Endometrial microvascular endothelial cells (primary cell): Measurements from ENCODE around the gene SERF2. TPM values are rescaled to one million over a fixed set of nuclear protein-coding genes. Genes with fewer than 3 reads are reported as not detected.
"Not testable (repeated sequence)": the region's sequence is repeated elsewhere in the genome, so short reads cannot be mapped to it uniquely, and the experiment has no call there.

Experiments
- in situ Hi-C: cut with HindIII; loops from 2 replicates; pipeline ENCODE4 v1.10.0; 2017; ENCODE audit warnings: low sequenced_read_pairs, low pct_unique_long_range_greater_than_20kb; ENCODE audit errors: inconsistent ontology term
- total RNA-seq: library from RNA; depleted of rRNA; stranded (reverse); fragments of >200 nt; gene quantifications from one replicate; pipeline ENCODE4 v1.2.3, GENCODE V29; 2015; ENCODE audit errors: inconsistent ontology term

Gene SERF2
- total RNA-seq = 424 TPM

DNA sequence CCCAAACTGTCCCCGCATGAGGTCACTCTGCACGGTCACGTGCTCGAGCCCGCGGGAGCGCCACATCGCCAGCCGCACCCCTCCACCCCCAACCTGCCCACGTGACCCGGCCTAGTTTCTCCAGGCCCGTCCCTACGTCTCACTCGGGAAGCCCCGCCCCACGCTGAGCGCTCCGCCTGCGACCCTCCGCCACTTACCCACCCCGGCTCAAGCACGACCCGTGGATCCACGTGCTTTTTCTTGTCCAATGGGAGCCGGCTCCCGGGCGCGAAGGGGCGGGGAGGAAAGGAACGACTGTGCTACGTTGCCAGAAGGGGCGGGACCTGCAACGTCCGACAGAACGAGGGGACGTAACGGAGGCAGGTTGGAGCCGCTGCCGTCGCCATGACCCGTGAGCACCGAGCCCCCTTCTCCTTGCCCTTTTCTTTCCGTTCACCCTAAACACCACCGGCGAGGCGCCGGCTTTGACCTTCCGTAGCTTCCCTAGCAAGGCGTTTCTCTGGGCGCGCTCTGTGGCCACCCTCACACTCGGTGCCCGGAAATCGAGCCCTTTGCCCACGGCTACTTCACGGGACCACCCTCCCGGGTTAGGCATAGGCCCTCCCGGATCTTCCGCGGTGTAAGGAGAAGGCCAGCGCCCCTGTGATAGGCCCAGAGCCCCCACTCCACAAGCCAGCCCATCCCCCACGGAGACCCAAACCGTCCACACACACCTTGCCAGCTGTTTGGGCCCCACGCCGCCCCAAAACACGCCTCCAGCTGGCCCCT is at the start of gene SERF2:
Gene SERF2 (plus strand): TSS at position 328 of the 768 bp plus-strand sequence. CDS start 57 bp downstream, at position 385.
- in situ Hi-C loops = no loop called here

DNA sequence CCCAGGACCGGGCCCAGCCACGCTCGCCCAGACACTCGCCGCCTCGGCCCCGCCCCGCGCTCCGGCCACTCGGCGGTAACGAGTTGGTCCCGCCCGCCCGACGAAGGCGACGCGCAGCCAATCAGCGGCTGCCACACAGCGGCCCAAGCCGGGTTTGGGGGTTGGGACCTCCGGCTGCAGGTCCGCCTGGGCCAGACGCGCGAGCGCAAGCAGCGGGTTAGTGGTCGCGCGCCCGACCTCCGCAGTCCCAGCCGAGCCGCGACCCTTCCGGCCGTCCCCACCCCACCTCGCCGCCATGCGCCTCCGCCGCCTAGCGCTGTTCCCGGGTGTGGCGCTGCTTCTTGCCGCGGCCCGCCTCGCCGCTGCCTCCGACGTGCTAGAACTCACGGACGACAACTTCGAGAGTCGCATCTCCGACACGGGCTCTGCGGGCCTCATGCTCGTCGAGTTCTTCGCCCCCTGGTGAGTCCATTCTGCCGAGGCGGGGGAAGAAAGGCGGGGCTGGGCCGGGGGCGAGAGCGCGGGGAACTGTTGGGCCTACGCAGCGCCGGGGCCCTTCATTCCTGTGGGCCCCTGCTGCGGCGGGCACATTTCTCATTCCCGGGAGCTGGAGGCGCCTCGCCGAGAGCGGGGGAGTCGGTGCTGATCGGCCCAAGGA is 45.7 kb upstream of the SERF2 start, which contains the start of gene PDIA3:
Gene PDIA3 (plus strand): TSS at position 194 of the 658 bp plus-strand sequence. CDS start 102 bp downstream, at position 296.
- in situ Hi-C loops = not testable (repeated sequence)

GRCh38 chr15:43746903-43747309 is 45.2 kb upstream of the SERF2 start:
- in situ Hi-C loops = not testable (repeated sequence)

DNA sequence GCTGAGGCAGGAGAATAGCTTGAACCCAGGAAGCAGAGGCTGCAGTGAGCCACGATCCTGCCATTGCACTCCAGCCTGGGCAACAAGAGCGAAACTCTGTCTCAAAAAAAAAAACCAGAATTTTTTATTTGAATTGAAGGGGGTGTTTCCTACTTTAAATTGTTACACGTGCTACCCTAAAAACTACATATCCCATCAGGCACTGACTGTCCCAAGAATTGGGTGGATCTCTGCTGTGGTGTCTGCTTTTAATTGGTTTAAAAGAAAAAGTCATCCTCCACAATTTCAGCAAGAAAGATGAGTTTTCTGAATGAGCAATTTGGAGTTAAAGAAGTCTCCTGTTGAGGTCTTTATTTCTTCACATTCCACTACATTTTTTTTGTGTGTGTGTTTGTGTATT is 43.7 kb upstream of the SERF2 start:
- in situ Hi-C loops = no loop called here

GRCh38 chr15:43749690-43750345 is 42.3 kb upstream of the SERF2 start:
- in situ Hi-C loops = no loop called here

GRCh38 chr15:43751885-43752284 is 40.2 kb upstream of the SERF2 start:
- in situ Hi-C loops = no loop called here

DNA sequence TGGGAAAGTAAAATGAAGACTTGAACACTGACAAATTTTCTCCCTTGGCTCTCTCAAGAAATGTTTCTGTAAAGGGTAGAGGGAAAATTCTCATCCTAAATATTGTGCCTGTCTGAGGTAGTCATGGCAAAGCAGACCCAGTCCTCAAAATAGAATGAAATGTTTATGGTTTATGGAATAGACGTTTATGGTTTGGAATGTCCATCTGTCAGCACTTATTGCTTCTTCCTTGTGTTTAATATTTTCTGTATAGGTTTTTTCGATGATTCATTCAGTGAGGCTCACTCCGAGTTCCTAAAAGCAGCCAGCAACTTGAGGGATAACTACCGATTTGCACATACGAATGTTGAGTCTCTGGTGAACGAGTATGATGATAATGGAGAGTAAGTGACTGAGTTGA is 29.3 kb upstream of the SERF2 start:
- in situ Hi-C loops = no loop called here

DNA sequence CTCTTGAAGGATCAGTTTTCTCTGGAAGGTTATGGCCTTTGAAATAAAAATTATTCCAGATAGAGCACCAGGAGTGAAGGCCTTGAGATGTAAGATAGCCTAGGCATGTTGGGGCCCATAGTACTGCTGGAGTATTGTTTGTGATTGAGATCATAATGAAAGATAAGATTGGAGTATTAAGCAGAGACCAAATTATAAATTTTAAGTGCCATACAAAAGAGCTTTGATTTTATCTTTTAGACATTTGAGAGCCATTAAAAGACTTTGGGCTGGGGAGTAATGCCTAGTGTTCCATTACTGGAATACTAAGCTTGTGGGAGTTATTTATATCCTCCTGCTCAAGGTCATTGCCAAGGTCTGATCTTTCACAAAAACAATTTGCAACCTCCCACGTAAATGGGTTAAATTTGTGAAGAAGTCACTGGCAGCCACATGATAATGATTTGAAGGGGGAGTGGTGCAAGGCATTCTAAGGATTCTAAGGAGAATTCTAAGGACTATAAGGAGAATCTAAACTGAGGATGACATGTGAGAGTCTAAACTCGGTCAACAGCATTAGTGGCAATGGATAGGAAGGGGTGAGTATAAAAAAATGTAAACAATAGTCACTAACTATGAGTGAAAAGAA is 28.2 kb upstream of the SERF2 start:
- in situ Hi-C loops = no loop called here

GRCh38 chr15:43769584-43770228 is 22.4 kb upstream of the SERF2 start:
- in situ Hi-C loops = no loop called here

DNA sequence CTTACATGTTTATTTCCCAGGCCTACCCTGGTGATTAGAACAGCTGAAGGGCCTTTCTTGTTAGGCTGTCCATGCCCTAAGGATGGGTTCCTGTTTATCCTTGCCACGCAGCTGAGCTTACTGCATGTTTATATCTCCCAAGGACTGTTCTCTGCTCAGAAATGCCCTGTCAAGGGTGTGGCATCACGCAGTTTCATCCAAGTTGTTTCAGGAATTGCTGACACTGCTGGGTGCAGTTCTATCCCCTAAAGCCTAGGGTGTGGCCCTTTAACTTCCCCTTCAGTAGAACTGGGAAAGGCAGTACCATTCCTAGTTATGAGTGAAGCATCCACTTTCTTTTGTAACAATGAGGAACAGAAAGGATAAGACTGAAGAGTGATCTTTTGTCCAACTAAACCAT is 20.3 kb upstream of the SERF2 start:
- in situ Hi-C loops = no loop called here

GRCh38 chr15:43772624-43773023 is 19.5 kb upstream of the SERF2 start:
- in situ Hi-C loops = no loop called here

DNA sequence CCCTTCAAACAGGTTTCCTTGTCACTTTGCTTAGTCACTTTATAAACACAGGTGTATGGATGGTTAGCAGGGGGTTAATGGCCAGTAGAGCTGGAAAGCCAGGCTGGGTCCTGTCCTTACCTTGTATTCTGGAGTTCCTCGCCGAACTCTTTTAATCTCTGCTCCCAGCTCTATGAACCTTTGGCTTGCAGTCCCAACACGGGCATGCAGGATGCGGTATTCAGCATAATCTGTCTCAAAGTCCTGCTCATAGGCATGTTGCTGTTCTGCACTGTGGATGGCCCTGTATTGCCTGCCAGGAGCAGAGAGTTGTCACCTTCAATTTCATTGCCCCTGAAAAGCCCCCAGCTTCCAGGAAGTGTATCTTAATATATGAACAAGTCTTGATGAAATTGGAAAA is 18.1 kb upstream of the SERF2 start:
- in situ Hi-C loops = no loop called here

GRCh38 chr15:43775411-43775965 is 16.6 kb upstream of the SERF2 start:
- in situ Hi-C loops = no loop called here

GRCh38 chr15:43776101-43776717 is 15.9 kb upstream of the SERF2 start:
- in situ Hi-C loops = no loop called here

GRCh38 chr15:43776718-43777266 is 15.3 kb upstream of the SERF2 start, which contains the start of gene ELL3:
ELL3 (minus strand) TSS chr15:43776966; CDS start chr15:43776901, 65 bp downstream.
- in situ Hi-C loops = no loop called here

- in situ Hi-C loops = no loop called here
These were observed 14.7 kb upstream of the SERF2 start for GRCh38 chr15:43777267-43777914.

DNA sequence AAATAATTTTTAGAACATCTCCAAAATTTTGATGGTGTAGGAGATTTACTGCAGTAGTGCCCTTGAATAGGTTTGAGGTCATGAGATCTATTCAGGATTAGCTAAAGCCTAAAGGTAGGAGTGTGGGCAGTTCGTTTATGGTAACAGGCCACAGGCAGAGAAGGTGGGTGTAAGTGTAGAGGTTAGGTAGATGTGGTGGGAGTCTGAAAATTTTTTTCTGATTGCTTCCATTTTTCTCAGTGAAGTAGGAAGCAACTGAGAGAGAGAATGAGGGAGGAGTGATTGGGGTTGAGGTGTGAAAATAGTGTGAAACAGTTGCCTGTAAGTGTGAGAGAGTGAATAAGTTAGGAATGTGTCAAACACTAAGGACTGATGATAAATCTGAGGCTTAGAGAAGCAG is 13.1 kb upstream of the SERF2 start:
- in situ Hi-C loops = no loop called here
